BJ (cell line): Measurements from ENCODE around the gene CH25H. TPM values are rescaled to one million over a fixed set of nuclear protein-coding genes. Genes with fewer than 3 reads are reported as not detected.
A peak's percentile ranks its signal among the peaks of the same experiment; 100 is the strongest.

Experiments
- CTCF ChIA-PET: fragments of 350-600 bp; formaldehyde crosslinking; extraction: SDS; loops from one replicate; lab custom pipeline; 2021; ENCODE audit warnings: antibody characterized with exemption, inconsistent platforms; lab: Yijun Ruan, JAX
- POLR2A ChIA-PET: fragments of 300-600 bp; sonication (Branson Sonifier 250); formaldehyde crosslinking; extraction: SDS; loops from one replicate; lab custom pipeline; 2021; ENCODE audit warnings: antibody characterized with exemption; lab: Charles Lee
- DNase-seq: peaks from one replicate; pipeline ENCODE4 v3.0.0-alpha.2; 2011; ENCODE audit warnings: low read depth
- H3K27me3 ChIP-seq: 2 replicates; pipeline ENCODE4 v1.6.0; 2011; ENCODE audit warnings: low read length; ENCODE audit not compliant: control insufficient read depth, insufficient read depth
- H3K36me3 ChIP-seq: 2 replicates; pipeline ENCODE4 v1.5.1; 2011; ENCODE audit warnings: low read length; ENCODE audit not compliant: control insufficient read depth, insufficient read depth
- H3K4me3 ChIP-seq: 2 replicates; pipeline ENCODE4 v1.5.1; 2011; ENCODE audit warnings: low read depth, mild to moderate bottlenecking, control low read depth, low read length
- CTCF ChIP-seq: IDR thresholded peaks from 2 replicates; pipeline ENCODE4 v1.5.1; 2011; ENCODE audit warnings: low read depth, mild to moderate bottlenecking, control low read depth, inconsistent platforms, low read length, moderate library complexity; ENCODE audit not compliant: insufficient read depth
- polyA plus RNA-seq: library from polyadenylated mRNA; depleted of rRNA; stranded (reverse); fragments of >200 nt; gene quantifications from 2 replicates; pipeline ENCODE4 v1.2.3, GENCODE V29; 2011; rRNA removed

Gene CH25H
- polyA plus RNA-seq, 1 experiment: 0.86 TPM

GRCh38 chr10:89160339-89160738, 46.8 kb downstream of the CH25H start:
- Histone ChIP-seq H3K4me3 (no peak overlapping the region), H3K27me3 (0 out of 2 replicates have a peak, but pooled peaks cover 2% of the 10 kb centered on the region), H3K36me3 (no peaks in the 10 kb centered on the region)
- DNase-seq: no peak
- CTCF ChIA-PET: interaction anchor here (1.2 to 1.4 kb wide), 2 partner anchors 47 to 131 kb away, joined by 3 read pairs; partner anchors contain the start of gene CH25H
- POLR2A ChIA-PET: no interaction called here
- no peak for TF ChIP-seq CTCF

DNA sequence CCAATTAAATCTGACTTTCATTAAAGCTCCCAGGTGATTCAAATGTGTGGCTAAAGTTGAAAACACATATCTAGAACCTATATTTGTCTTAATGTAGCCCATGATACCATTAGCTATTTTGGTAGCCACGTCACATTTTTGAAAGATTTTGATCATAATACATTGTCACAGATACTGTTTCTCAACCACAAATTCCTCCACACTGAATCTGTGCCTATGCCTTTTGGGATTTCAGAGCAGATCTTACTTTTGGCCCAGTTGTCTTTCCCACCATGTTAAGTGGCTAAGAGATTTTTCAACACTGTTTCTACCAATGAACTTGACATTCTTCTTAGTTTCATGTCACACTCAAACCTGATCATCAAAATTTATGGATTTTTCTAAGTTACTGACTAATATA, 47.4 kb downstream of the CH25H start:
- no peak for TF ChIP-seq CTCF
- DNase-seq: no peak
- H3K4me3 ChIP-seq: no peak overlapping the region
- POLR2A ChIA-PET: no interaction called here
- CTCF ChIA-PET: interaction anchor here (1.2 to 1.7 kb wide), 3 partner anchors 48 to 130 kb away, joined by 3 to 7 read pairs (median 3); partner anchors contain the start of gene CH25H
- no peaks in the 10 kb centered on the region for H3K36me3 ChIP-seq
- 0 out of 2 replicates have a peak, but pooled peaks cover 2% of the 10 kb centered on the region for H3K27me3 ChIP-seq

DNA sequence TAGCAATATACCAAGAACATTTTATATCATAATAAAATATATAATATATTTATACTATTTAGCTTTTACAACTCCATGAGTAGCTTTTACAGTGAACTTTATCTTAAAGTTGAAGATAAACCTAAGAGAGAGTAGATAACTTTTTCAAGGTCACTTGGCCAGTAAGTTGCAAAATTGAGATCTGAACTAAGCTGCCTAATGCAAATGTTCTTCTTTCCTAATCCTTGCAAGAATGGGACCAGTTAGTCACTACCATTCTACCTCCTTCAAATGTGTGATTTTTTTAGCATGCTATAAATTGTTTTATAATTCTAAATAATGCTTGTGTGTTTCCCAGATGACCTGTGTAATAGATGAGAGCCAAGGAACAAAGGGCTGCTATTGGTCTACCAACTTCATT, 47.8 kb downstream of the CH25H start:
- no peak for TF ChIP-seq CTCF
- CTCF ChIA-PET: interaction anchor here (1.2 to 1.7 kb wide), 3 partner anchors 48 to 130 kb away, joined by 3 to 7 read pairs (median 3); partner anchors contain the start of gene CH25H
- 0 out of 2 replicates have a peak, but pooled peaks cover 2% of the 10 kb centered on the region for H3K27me3 ChIP-seq
- no peak overlapping the region for H3K4me3 ChIP-seq
- POLR2A ChIA-PET: no interaction called here
- H3K36me3 ChIP-seq: no peaks in the 10 kb centered on the region
- no peak for DNase-seq

- ChIA-PET CTCF (interaction anchor here (0.6 to 1.7 kb wide), 3 partner anchors 39 to 223 kb away, joined by 3 to 7 read pairs (median 5); no protein-coding TSS in a partner anchor), POLR2A (interaction anchor here (0.7 kb wide), 2 partner anchors 43 to 71 kb away, joined by 4 read pairs; no protein-coding TSS in a partner anchor)
- Histone ChIP-seq H3K4me3 (no peak overlapping the region), H3K36me3 (no peaks in the 10 kb centered on the region), H3K27me3 (no peaks in the 10 kb centered on the region)
- DNase-seq: peak; percentile 99
- TF ChIP-seq CTCF: no peak
These were observed 48.7 kb downstream of the CH25H start for GRCh38 chr10:89158446-89158845.

DNA sequence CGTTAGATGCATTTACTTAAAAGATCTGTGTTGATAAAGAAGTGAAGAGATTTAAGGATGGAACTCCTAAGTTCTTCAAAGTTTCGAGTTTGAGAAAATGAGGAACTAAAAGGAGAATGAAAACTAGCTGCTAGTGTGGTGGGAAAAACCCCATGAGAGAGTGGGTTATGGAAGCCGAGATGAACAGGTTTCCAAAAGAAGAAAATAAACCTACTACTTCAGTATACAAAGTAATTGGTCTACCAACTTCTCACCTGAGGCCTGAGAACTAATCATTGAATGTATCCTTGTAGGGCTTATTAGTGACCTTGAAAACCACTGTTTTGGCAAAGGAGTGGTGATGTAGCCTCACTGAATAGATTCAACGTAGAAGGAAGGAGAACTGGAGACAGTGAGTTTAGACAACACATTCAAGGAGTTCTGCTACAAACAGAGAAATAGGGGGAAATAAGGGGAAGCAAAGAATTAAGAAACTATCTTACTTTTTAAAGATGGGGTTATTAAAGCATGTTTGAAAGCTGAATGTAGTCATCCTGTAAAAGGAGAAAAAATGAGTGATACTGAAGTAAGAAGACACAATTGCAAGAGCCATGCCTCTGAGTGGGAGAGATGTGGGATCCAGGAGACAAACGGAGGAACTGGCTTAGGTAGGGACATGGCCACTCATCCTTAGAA, 50.8 kb downstream of the CH25H start:
- DNase-seq: no peak
- Histone ChIP-seq H3K27me3 (no peaks in the 10 kb centered on the region), H3K36me3 (no peaks in the 10 kb centered on the region), H3K4me3 (no peak overlapping the region)
- ChIA-PET POLR2A (interaction anchor here (0.6 kb wide), 1 partner anchor 45 kb away, joined by 3 read pairs; no protein-coding TSS in a partner anchor), CTCF (interaction anchor here (0.6 to 1.8 kb wide), 3 partner anchors 8 to 61 kb away, joined by 3 to 5 read pairs (median 4); no protein-coding TSS in a partner anchor)
- no peak for TF ChIP-seq CTCF

Other genes with a start within 250 kb of the CH25H start
- gene FAS, start 216.5 kb downstream of the CH25H start, polyA plus RNA-seq: 52.3 and 83.2 TPM in 2 replicates
- gene LIPA, start 44.5 kb upstream of the CH25H start, polyA plus RNA-seq: 80.3 and 145 TPM in 2 replicates
- 6.2 and 11.4 TPM in 2 replicates for gene IFIT2, start 94.7 kb upstream of the CH25H start, polyA plus RNA-seq
- gene IFIT3, start 120.7 kb upstream of the CH25H start, polyA plus RNA-seq: 18.7 and 25.8 TPM in 2 replicates
- gene IFIT1B, start 170.7 kb upstream of the CH25H start, polyA plus RNA-seq: not detected in 2 replicates
- 25.1 and 44.9 TPM in 2 replicates for gene IFIT1, start 185.3 kb upstream of the CH25H start, polyA plus RNA-seq
- gene IFIT5, start 207.3 kb upstream of the CH25H start, polyA plus RNA-seq: 6.5 and 13.9 TPM in 2 replicates